IPS DF 4.7 (cell line): Measurements from ENCODE around the gene AMDHD1.
"Not testable (repeated sequence)": the region's sequence is repeated elsewhere in the genome, so short reads cannot be mapped to it uniquely, and the experiment has no call there.

Source experiments
- DNase-seq: peaks from one replicate; pipeline ENCODE4 v3.0.0-alpha.2; 2013; ENCODE audit warnings: low spot score; ENCODE audit errors: extremely low read depth

AMDHD1 gene

GRCh38 chr12:95963096-95963495 is 20.0 kb downstream of the AMDHD1 start:
- DNase-seq, result no peak

GRCh38 chr12:95966287-95966870 is 23.2 kb downstream of the AMDHD1 start:
- DNase-seq, result no peak

GRCh38 chr12:95967301-95967700 is 24.2 kb downstream of the AMDHD1 start:
- DNase-seq, result no peak

GRCh38 chr12:95969116-95969515 is 26.0 kb downstream of the AMDHD1 start:
- DNase-seq, result not testable (repeated sequence)

GRCh38 chr12:95970905-95971304 is 27.8 kb downstream of the AMDHD1 start:
- peak; percentile 92 for DNase-seq

GRCh38 chr12:95972832-95973456 is 29.8 kb downstream of the AMDHD1 start:
- DNase-seq, result no peak

GRCh38 chr12:95974358-95974757 is 31.2 kb downstream of the AMDHD1 start:
- DNase-seq, result no peak

- DNase-seq, result no peak
Observed at GRCh38 chr12:95975491-95975890, 32.4 kb downstream of the AMDHD1 start.

- no peak for DNase-seq
Observed at GRCh38 chr12:95976416-95976832, 33.3 kb downstream of the AMDHD1 start.

GRCh38 chr12:95977764-95978305 is 34.7 kb downstream of the AMDHD1 start:
- DNase-seq, result no peak

GRCh38 chr12:95978351-95978750 is 35.2 kb downstream of the AMDHD1 start:
- DNase-seq, result no peak

- DNase-seq, result no peak
Observed at GRCh38 chr12:95978774-95979173, 35.6 kb downstream of the AMDHD1 start.

GRCh38 chr12:95980437-95980836 is 37.3 kb downstream of the AMDHD1 start:
- DNase-seq, result no peak

- no peak for DNase-seq
Observed at GRCh38 chr12:95982602-95983001, 39.5 kb downstream of the AMDHD1 start.

- DNase-seq, result no peak
Observed at GRCh38 chr12:95984682-95985081, 41.6 kb downstream of the AMDHD1 start.

GRCh38 chr12:95986635-95987570 is 43.8 kb downstream of the AMDHD1 start:
- no peak for DNase-seq

- no peak for DNase-seq
Observed at GRCh38 chr12:95988506-95989275, 45.6 kb downstream of the AMDHD1 start.

- DNase-seq, result no peak
Observed at GRCh38 chr12:95989504-95990123, 46.5 kb downstream of the AMDHD1 start.

GRCh38 chr12:95990136-95990535 is 47.0 kb downstream of the AMDHD1 start:
- no peak for DNase-seq

GRCh38 chr12:95993907-95994306 is 50.8 kb downstream of the AMDHD1 start:
- no peak for DNase-seq

GRCh38 chr12:95994476-95994875 is 51.3 kb downstream of the AMDHD1 start:
- DNase-seq, result no peak
